Liver (tissue), 3 donors: ENCODE data around the gene PER2.

ENCODE experiments used
- CTCF ChIP-seq: fragments of 150-350 bp; IDR thresholded peaks from 2 replicates; pipeline ENCODE4 v1.5.1; 2017; ENCODE audit warnings: improper control_type of control experiment, low read depth, low read length; ENCODE audit not compliant: missing input control
- EGR1 ChIP-seq, 2 donors: IDR thresholded peaks; 2 replicates each; pipeline ENCODE4 v1.6.1; 2016 to 2018; ENCODE audit warnings: antibody characterized with exemption in 2 of 2, low read depth in 2 of 2
- FOXA1 ChIP-seq: IDR thresholded peaks from 2 replicates; pipeline ENCODE4 v1.6.1; 2016; ENCODE audit warnings: antibody characterized with exemption
- GABPA ChIP-seq, 2 donors: IDR thresholded peaks in 1 of 2; conservative IDR thresholded peaks in 1 of 2; 2 replicates each; pipeline ENCODE4 v1.6.1; 2016; ENCODE audit warnings: antibody characterized with exemption in 2 of 2, mild to moderate bottlenecking in 1 of 2, moderate library complexity in 1 of 2
- JUND ChIP-seq, 2 donors: IDR thresholded peaks; 2 replicates each; pipeline ENCODE4 v1.6.1; 2016; ENCODE audit warnings: antibody characterized with exemption in 2 of 2
- MAX ChIP-seq: IDR thresholded peaks from 2 replicates; pipeline ENCODE4 v1.6.1; 2016; ENCODE audit warnings: antibody characterized with exemption
- REST ChIP-seq: IDR thresholded peaks from 2 replicates; pipeline ENCODE4 v1.6.1; 2016; ENCODE audit warnings: antibody characterized with exemption, mild to moderate bottlenecking
- SP1 ChIP-seq: IDR thresholded peaks from 2 replicates; pipeline ENCODE4 v1.6.1; 2018; ENCODE audit warnings: antibody characterized with exemption, mild to moderate bottlenecking
- TAF1 ChIP-seq: conservative IDR thresholded peaks from 2 replicates; pipeline ENCODE4 v1.6.1; 2016; ENCODE audit warnings: antibody characterized with exemption, mild to moderate bottlenecking
- donor health status: healthy.
- donor health status: healthy.

GRCh38 chr2:238225121-238225520 lies 63.3 kb downstream of the PER2 start:
- no peak for TF ChIP-seq CTCF
- TF ChIP-seq MAX = no peak
- no peak for TF ChIP-seq JUND (IDR thresholded peaks at IDR 0.05)
- no peak for TF ChIP-seq SP1
- no peak for TF ChIP-seq TAF1
- TF ChIP-seq GABPA (IDR thresholded peaks at IDR 0.05 in 1 of 2, conservative IDR thresholded peaks at IDR 0.05 in 1 of 2) = no peak
- no peak for TF ChIP-seq EGR1 (IDR thresholded peaks at IDR 0.05; ENCODE audit: low read depth in 2 of 2)
- no peak for TF ChIP-seq FOXA1
- no peak for TF ChIP-seq REST
